ENCODE results near the gene ROBO2. TPM values are rescaled to one million over a fixed set of nuclear protein-coding genes. Genes with fewer than 3 reads are reported as not detected.

Gene ROBO2
- total RNA-seq, 4 donors from 2014 or later: 0.16 to 4.0 (median 1.3) TPM

- TF ChIP-seq, protein P1, sequence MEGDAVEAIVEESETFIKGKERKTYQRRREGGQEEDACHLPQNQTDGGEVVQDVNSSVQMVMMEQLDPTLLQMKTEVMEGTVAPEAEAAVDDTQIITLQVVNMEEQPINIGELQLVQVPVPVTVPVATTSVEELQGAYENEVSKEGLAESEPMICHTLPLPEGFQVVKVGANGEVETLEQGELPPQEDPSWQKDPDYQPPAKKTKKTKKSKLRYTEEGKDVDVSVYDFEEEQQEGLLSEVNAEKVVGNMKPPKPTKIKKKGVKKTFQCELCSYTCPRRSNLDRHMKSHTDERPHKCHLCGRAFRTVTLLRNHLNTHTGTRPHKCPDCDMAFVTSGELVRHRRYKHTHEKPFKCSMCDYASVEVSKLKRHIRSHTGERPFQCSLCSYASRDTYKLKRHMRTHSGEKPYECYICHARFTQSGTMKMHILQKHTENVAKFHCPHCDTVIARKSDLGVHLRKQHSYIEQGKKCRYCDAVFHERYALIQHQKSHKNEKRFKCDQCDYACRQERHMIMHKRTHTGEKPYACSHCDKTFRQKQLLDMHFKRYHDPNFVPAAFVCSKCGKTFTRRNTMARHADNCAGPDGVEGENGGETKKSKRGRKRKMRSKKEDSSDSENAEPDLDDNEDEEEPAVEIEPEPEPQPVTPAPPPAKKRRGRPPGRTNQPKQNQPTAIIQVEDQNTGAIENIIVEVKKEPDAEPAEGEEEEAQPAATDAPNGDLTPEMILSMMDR (IDR thresholded peaks at IDR 0.05; ENCODE audit: low read depth): no peak
Measured at GRCh38 chr3:77479021-77479420, 439.1 kb downstream of the ROBO2 start.

GRCh38 chr3:77489216-77489615, 449.3 kb downstream of the ROBO2 start:
- TF ChIP-seq, protein P1 (IDR thresholded peaks at IDR 0.05; ENCODE audit: low read depth): no peak

DNA sequence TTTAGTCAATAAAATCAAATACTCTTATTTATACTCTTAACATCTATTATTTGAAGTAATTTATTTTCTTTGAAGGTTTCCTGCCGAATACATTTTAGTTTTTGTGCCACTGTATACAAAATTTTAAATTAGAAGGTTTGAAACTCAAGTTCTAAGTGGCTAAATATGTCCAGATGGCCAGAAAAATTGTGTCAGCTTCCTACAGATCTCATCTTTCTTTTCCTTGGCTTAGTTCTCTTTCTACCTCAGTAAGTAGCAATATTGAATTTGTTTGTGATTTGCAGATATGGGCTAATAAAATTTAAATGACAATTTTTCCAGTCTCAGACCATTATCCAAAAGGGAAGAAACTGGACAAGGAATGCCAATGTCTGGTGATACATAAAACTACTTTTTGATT, 452.1 kb downstream of the ROBO2 start:
- TF ChIP-seq, protein P1 (IDR thresholded peaks at IDR 0.05; ENCODE audit: low read depth): no peak

DNA sequence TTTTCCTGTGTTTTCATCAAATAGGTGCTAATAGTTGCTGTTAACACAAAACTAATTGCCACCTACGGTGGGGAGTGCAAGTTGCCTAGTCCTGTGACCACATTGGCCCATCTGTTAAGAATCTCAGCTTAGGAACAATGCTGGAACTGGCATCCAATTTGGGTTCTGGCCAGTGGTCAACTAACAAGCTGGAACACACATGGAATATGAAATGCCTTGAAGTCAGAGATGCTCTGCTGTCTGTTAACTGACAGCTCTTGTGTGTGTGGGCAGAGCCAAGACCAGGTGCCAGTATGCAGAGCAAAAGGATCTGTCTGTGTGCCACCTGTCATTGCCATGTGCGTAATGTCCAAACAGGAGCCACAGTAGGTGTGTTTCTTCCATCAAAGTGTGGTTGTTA, 460.8 kb downstream of the ROBO2 start:
- TF ChIP-seq, protein P1 (IDR thresholded peaks at IDR 0.05; ENCODE audit: low read depth): no peak

GRCh38 chr3:77506384-77506783, 466.5 kb downstream of the ROBO2 start:
- TF ChIP-seq, protein P1 (IDR thresholded peaks at IDR 0.05; ENCODE audit: low read depth): no peak

DNA sequence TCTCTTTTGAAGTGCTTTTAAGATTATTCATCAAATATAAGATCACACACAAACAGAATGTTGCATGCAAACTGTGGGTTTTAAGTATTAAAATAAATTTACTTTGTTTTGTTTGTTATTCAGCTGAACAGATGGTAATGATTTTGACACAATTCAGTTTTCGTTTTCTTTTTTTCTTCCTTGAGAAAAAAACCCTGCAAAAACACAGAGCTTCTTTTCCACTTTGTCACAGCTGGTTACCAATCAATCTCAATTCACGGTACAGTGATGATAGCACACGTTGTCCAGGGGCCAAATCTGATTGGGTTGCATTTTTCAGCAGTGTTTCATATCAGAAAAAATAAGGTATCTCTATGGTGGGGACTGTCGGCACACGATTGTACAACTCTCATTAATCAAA, 473.6 kb downstream of the ROBO2 start:
- TF ChIP-seq, protein P1 (IDR thresholded peaks at IDR 0.05; ENCODE audit: low read depth): no peak

DNA sequence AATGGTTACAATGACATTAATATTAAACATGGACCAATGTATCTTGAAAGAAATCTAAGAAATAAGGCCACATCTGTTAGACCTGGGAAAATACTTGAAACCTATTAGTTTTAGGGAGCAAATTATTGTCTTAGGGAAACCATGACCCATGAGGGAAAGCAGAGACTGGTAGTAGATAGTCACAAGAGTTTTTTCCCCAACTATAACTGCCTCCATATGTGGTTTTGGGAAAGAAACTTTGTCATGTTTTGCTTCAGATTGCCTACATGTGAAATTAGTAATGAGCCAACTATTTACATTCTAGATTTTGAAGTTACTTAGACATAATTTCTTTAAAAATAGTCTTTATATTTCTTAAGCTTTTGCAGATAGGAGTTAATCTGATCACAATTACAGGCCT, 474.9 kb downstream of the ROBO2 start:
- TF ChIP-seq, protein P1 (IDR thresholded peaks at IDR 0.05; ENCODE audit: low read depth): no peak

Measured in subcutaneous adipose tissue (tissue), 4 donors.